Liver (tissue), 9 donors: ENCODE measurements around the gene THOP1. TPM values are rescaled to one million over a fixed set of nuclear protein-coding genes. Genes with fewer than 3 reads are reported as not detected.

ENCODE experiments used
- DNase-seq: peaks from one replicate; pipeline ENCODE4 v3.0.0-alpha.2; 2017; ENCODE audit warnings: low spot score
- H3K27ac ChIP-seq, 2 donors: one replicate each; pipeline ENCODE4 v1.7.0; 2013; ENCODE audit warnings: inconsistent platforms in 2 of 2, low read length in 2 of 2, control low read depth in 1 of 2, low read depth in 1 of 2, mild to moderate bottlenecking in 1 of 2
- H3K27me3 ChIP-seq, 4 donors: one replicate each; pipeline versions ENCODE4 v1.6.1 to v1.7.0; 2013; ENCODE audit warnings: low read length in 3 of 4, inconsistent platforms in 1 of 4, mild to moderate bottlenecking in 1 of 4, moderate library complexity in 1 of 4; ENCODE audit not compliant: control insufficient read depth in 4 of 4, insufficient read depth in 4 of 4
- H3K36me3 ChIP-seq, 4 donors: one replicate each; pipeline versions ENCODE4 v1.6.1 to v1.7.0; 2013; ENCODE audit warnings: low read length in 3 of 4, mild to moderate bottlenecking in 3 of 4, low read depth in 1 of 4, moderate library complexity in 1 of 4; ENCODE audit not compliant: control insufficient read depth in 4 of 4, insufficient read depth in 3 of 4
- H3K4me1 ChIP-seq, 4 donors: one replicate each; pipeline versions ENCODE4 v1.6.1 to v1.7.0; 2013; ENCODE audit warnings: low read length in 3 of 4, mild to moderate bottlenecking in 3 of 4, moderate library complexity in 1 of 4; ENCODE audit not compliant: control insufficient read depth in 4 of 4, insufficient read depth in 4 of 4
- H3K4me3 ChIP-seq, 3 donors: one replicate each; pipeline versions ENCODE4 v1.6.1 to v1.7.0; 2013; ENCODE audit warnings: low read length in 3 of 3, control low read depth in 1 of 3, low read depth in 1 of 3, mild to moderate bottlenecking in 1 of 3
- H3K9ac ChIP-seq, 2 donors: one replicate each; pipeline ENCODE4 v1.7.0; 2013; ENCODE audit warnings: low read length in 2 of 2, mild to moderate bottlenecking in 2 of 2, moderate library complexity in 2 of 2, control low read depth in 1 of 2, low read depth in 1 of 2
- H3K9me3 ChIP-seq, 4 donors: one replicate each; pipeline versions ENCODE4 v1.6.1 to v1.7.0; 2013; ENCODE audit warnings: low read length in 3 of 4; ENCODE audit not compliant: control insufficient read depth in 4 of 4
- EGR1 ChIP-seq, 2 donors: IDR thresholded peaks; 2 replicates each; pipeline ENCODE4 v1.6.1; 2016 to 2018; ENCODE audit warnings: antibody characterized with exemption in 2 of 2, low read depth in 2 of 2
- FOXA1 ChIP-seq: IDR thresholded peaks from 2 replicates; pipeline ENCODE4 v1.6.1; 2016; ENCODE audit warnings: antibody characterized with exemption
- FOXA2 ChIP-seq: IDR thresholded peaks from 2 replicates; pipeline ENCODE4 v1.6.1; 2016; ENCODE audit warnings: antibody characterized with exemption
- GABPA ChIP-seq, 2 donors: IDR thresholded peaks in 1 of 2; conservative IDR thresholded peaks in 1 of 2; 2 replicates each; pipeline ENCODE4 v1.6.1; 2016; ENCODE audit warnings: antibody characterized with exemption in 2 of 2, mild to moderate bottlenecking in 1 of 2, moderate library complexity in 1 of 2
- HNF4A ChIP-seq, 2 donors: conservative IDR thresholded peaks; 2 replicates each; pipeline ENCODE4 v1.6.1; 2016; ENCODE audit warnings: antibody characterized with exemption in 2 of 2, mild to moderate bottlenecking in 2 of 2
- HNF4G ChIP-seq: IDR thresholded peaks from 2 replicates; pipeline ENCODE4 v1.6.1; 2016; ENCODE audit warnings: antibody characterized with exemption
- MAX ChIP-seq: IDR thresholded peaks from 2 replicates; pipeline ENCODE4 v1.6.1; 2016; ENCODE audit warnings: antibody characterized with exemption
- RAD21 ChIP-seq, 2 donors: IDR thresholded peaks; 2 replicates each; pipeline ENCODE4 v1.6.1; 2016; ENCODE audit warnings: antibody characterized with exemption in 2 of 2, mild to moderate bottlenecking in 2 of 2
- REST ChIP-seq: IDR thresholded peaks from 2 replicates; pipeline ENCODE4 v1.6.1; 2016; ENCODE audit warnings: antibody characterized with exemption, mild to moderate bottlenecking
- SP1 ChIP-seq: IDR thresholded peaks from 2 replicates; pipeline ENCODE4 v1.6.1; 2018; ENCODE audit warnings: antibody characterized with exemption, mild to moderate bottlenecking
- TAF1 ChIP-seq: conservative IDR thresholded peaks from 2 replicates; pipeline ENCODE4 v1.6.1; 2016; ENCODE audit warnings: antibody characterized with exemption, mild to moderate bottlenecking
- YY1 ChIP-seq: IDR thresholded peaks from 2 replicates; pipeline ENCODE4 v1.6.1; 2016; ENCODE audit warnings: antibody characterized with exemption, mild to moderate bottlenecking
- WGBS: extraction: QIAGEN DNeasy Blood & Tissue Kit; methylation state at CpG from one replicate; pipeline ENCODE4 v1.1.7; 2013; 5-methylcytosine and 5-hydroxymethylcytosine counted together
- polyA plus RNA-seq, 2 donors: library from polyadenylated mRNA; stranded (reverse) in 1 of 2; unstranded in 1 of 2; fragments of 200-250 nt in 1 of 2; fragments of >200 nt in 1 of 2; fragmentation: Nextera tagmentation in 1 of 2; extraction: Ambion mirVana in 1 of 2; gene quantifications; one replicate each; pipeline versions ENCODE4 v1.2.1 to v1.2.3, GENCODE V29; 2013 to 2015
- total RNA-seq, 2 donors: library from RNA; depleted of rRNA; stranded (reverse); fragments of >200 nt; gene quantifications; one replicate each; pipeline ENCODE4 v1.2.3, GENCODE V29; 2014
- TF ChIP-seq, protein P1 (sequence below): fragments of 150-350 bp; IDR thresholded peaks from 2 replicates; pipeline ENCODE4 v1.5.1; 2017; ENCODE audit warnings: improper control_type of control experiment, low read depth, low read length; ENCODE audit not compliant: missing input control
- TF ChIP-seq, protein P2 (sequence below): IDR thresholded peaks from 2 replicates; pipeline ENCODE4 v1.6.1; 2016; ENCODE audit warnings: antibody characterized with exemption
- donor health status: healthy.
- donor health status: healthy.
- donor health status: healthy.
- donor health status: healthy.
- donor health status: healthy.

THOP1 gene
- total and polyA plus RNA-seq, 4 donors = 39.1 to 56.2 (median 44.7) TPM

DNA sequence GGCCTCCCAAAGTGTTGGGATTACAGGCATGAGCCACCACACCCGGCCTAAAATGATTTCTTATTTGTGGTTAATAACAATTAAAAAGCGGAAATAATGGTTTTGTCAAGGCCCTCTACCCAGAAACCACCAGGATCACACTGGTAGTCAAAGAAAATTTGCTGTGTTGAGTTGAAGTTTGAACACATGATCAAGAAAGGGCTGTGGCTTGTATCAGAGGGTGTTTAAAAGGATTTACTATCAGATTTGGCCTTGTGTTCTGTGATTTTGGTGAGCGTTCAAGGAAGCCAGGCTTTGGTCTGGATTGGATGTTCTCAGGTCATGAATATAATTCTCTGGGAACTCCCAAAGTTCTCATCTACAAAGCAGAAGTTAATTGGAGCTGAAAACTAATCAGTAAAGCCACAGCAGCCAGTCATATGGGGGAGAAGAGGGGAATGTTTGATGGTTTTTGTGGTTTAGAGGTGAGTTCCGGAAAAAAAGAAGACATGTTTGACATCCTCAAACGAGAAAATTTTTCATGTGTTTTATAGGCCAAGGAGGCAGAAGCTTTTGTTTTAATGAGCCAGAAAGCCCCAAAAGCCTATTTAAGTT lies 71.3 kb downstream of the THOP1 start:
- H3K9ac ChIP-seq = no peak overlapping the region

DNA sequence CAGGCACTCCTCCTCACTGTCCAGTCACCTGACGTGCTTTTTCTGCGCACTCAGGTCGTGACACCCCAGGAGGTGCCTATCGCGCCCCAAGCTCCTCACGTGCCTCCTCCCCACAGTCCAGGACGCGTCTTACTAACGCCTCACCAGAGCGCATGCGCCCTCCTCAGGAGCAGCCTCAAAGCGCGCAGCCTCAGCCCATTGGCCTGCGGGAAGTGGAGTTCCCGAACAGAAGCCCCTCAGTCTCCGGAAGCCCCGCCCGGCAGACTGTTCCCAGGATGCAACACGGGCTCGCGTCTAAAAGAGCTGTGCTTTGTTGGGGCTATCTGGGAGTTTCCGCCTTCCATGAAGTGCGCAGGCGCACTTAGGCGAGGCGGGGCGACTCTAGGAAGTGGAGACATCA lies 73.6 kb downstream of the THOP1 start:
- DNase-seq = no peak
- TF ChIP-seq, protein P1, sequence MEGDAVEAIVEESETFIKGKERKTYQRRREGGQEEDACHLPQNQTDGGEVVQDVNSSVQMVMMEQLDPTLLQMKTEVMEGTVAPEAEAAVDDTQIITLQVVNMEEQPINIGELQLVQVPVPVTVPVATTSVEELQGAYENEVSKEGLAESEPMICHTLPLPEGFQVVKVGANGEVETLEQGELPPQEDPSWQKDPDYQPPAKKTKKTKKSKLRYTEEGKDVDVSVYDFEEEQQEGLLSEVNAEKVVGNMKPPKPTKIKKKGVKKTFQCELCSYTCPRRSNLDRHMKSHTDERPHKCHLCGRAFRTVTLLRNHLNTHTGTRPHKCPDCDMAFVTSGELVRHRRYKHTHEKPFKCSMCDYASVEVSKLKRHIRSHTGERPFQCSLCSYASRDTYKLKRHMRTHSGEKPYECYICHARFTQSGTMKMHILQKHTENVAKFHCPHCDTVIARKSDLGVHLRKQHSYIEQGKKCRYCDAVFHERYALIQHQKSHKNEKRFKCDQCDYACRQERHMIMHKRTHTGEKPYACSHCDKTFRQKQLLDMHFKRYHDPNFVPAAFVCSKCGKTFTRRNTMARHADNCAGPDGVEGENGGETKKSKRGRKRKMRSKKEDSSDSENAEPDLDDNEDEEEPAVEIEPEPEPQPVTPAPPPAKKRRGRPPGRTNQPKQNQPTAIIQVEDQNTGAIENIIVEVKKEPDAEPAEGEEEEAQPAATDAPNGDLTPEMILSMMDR = no peak
- no peak for TF ChIP-seq REST
- no peak for TF ChIP-seq GABPA (IDR thresholded peaks at IDR 0.05 in 1 of 2, conservative IDR thresholded peaks at IDR 0.05 in 1 of 2)
- TF ChIP-seq RAD21 (IDR thresholded peaks at IDR 0.05) = no peak
- TF ChIP-seq, protein P2, sequence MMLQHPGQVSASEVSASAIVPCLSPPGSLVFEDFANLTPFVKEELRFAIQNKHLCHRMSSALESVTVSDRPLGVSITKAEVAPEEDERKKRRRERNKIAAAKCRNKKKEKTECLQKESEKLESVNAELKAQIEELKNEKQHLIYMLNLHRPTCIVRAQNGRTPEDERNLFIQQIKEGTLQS = no peak
- TF ChIP-seq SP1 = no peak
- TF ChIP-seq TAF1 = no peak
- TF ChIP-seq FOXA1 = no peak
- no peak for TF ChIP-seq YY1
- TF ChIP-seq HNF4G = no peak
- no peak for TF ChIP-seq FOXA2
- no peak for TF ChIP-seq EGR1 (IDR thresholded peaks at IDR 0.05; ENCODE audit: low read depth in 2 of 2)
- TF ChIP-seq HNF4A (conservative IDR thresholded peaks at IDR 0.05) = no peak
- WGBS = 65% methylated on average over 27 of the region's 27 CpGs
- Histone ChIP-seq H3K4me1 (no peaks in the 10 kb centered on the region), H3K27me3 (no peaks in the 10 kb centered on the region), H3K9ac (no peak overlapping the region), H3K27ac (no peak overlapping the region), H3K4me3 (peak overlapping the region in 2 of 3 donors; percentile 35 to 38), H3K9me3 (peaks cover 27 to 45% (median 40%) of the 10 kb centered on the region in 4 donors), H3K36me3 (peaks cover 0 to 9% (median 7%) of the 10 kb centered on the region in 4 donors)

More for the DNA sequence above, 71.3 kb downstream of the THOP1 start:
- peak overlapping the region in 2 of 3 donors; percentile 20 to 61 for H3K4me3 ChIP-seq
- TF ChIP-seq REST (no peak), HNF4A (conservative IDR thresholded peaks at IDR 0.05) (no peak), RAD21 (IDR thresholded peaks at IDR 0.05) (no peak), MAX (no peak)
- no peaks in the 10 kb centered on the region for H3K27me3 ChIP-seq
- WGBS = 94% methylated on average over 5 of the region's 5 CpGs
- H3K36me3 ChIP-seq = peaks cover 8 to 31% (median 29%) of the 10 kb centered on the region in 4 donors
- no peak for DNase-seq
- H3K9me3 ChIP-seq = peaks cover 43 to 69% (median 57%) of the 10 kb centered on the region in 4 donors
- no peak overlapping the region for H3K27ac ChIP-seq
- no peaks in the 10 kb centered on the region for H3K4me1 ChIP-seq
